Measurements from ENCODE around the gene PRPH2.
"Not testable (repeated sequence)": the region's sequence is repeated elsewhere in the genome, so short reads cannot be mapped to it uniquely, and the experiment has no call there.

Gene PRPH2

DNA sequence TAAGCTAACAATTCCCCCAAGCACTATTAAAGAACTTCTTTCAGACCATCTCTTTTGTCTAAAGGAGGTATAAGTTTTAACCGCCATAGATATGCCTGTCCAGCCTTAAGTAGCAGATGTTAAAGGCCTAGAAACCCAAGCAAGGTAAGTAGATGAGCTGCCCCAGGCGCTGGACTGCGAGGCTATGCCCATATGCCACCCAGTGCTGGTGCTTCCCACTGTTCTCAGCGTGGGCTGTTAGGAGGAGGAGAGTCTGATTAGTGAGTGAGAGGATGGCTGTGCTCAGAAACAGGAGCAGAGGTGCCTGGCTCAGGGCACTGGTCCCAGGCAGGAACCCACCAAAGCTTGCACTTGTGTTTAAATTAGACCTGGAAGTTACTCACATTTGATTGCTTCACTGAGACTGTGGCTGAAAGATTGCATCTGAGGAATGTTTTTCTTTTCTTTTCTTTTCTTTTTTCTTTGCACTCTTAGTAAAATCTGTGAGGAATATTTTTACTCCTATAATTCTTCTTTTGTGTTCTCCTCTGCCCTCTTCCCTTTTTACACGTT is 32.2 kb downstream of the PRPH2 start:
- Histone ChIP-seq H3K4me2 (no peak overlapping the region), H3K4me1 (peaks cover 0 to 24% (median 18%) of the 10 kb centered on the region in 10 experiments; a peak in 16 of 20 replicates), H3K9me3 (replicated peaks in 1 of 11) (peaks cover 6 to 20% (median 18%) of the 10 kb centered on the region in 11 experiments; a peak in 20 of 22 replicates), H3K27me3 (no peaks in the 10 kb centered on the region), H3K36me3 (peaks cover 76 to 100% (median 93%) of the 10 kb centered on the region in 11 experiments), H3K27ac (no peak overlapping the region), H4K20me1 (no peaks in the 10 kb centered on the region), H3K4me3 (no peak overlapping the region), H3K9ac (peak overlapping the region in 1 of 11 experiments; percentile 6; a peak in 2 of 22 replicates)
- TF ChIP-seq Cebpa-rat (IDR thresholded peaks at IDR 0.05), result no peak

DNA sequence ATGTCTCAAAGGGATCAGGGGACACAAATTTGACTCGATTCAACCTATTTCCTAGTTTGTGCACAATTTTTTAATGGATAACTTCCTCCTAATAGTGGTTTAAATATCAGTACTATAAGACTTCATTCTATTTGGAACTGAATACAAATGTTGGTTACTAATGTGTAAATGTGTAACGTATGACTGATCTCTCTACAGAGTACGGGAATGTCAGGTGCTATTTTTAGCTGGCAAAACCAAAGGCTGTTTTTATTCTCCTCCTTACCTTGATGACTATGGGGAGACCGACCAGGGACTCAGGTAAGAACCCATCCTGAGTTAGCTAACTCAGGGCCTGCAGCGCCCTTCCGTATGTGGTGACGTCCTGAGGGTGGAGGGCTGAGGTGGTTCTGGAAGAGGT is 33.0 kb downstream of the PRPH2 start:
- Histone ChIP-seq H3K4me3 (no peak overlapping the region), H3K27ac (no peak overlapping the region), H4K20me1 (no peaks in the 10 kb centered on the region), H3K27me3 (no peaks in the 10 kb centered on the region), H3K9ac (no peak overlapping the region), H3K4me1 (peaks cover 0 to 24% (median 17%) of the 10 kb centered on the region in 10 experiments; a peak in 16 of 20 replicates), H3K36me3 (peaks cover 85 to 100% (median 94%) of the 10 kb centered on the region in 11 experiments), H3K4me2 (no peak overlapping the region), H3K9me3 (replicated peaks in 1 of 11) (peaks cover 14 to 27% (median 24%) of the 10 kb centered on the region in 11 experiments)
- TF ChIP-seq Cebpa-rat (IDR thresholded peaks at IDR 0.05), result no peak

DNA sequence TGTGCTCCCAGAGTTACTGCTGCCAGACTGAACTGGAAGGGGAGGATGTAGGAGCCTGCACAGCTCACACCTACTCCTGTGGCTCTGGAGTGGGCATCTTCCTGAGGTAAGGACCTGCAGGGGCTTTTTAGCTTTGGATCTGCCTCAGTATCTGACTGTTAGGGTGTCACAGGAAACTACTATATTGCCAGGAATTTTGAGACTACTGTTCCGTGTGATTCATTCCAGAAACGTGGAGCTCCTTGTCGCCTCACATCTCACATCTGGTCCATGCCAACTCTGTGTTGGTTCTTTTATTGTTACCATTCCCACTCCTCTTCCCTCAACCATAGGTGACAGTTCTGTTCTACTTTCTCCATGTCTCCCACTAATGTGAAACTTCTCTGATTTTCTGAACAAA is 34.1 kb downstream of the PRPH2 start:
- Histone ChIP-seq H3K27ac (no peak overlapping the region), H3K27me3 (no peaks in the 10 kb centered on the region), H3K9ac (no peak overlapping the region), H3K9me3 (replicated peaks in 1 of 11) (peaks cover 15 to 27% (median 24%) of the 10 kb centered on the region in 11 experiments), H4K20me1 (no peaks in the 10 kb centered on the region), H3K4me2 (no peak overlapping the region), H3K4me1 (peaks cover 0 to 13% (median 7%) of the 10 kb centered on the region in 10 experiments; a peak in 14 of 20 replicates), H3K4me3 (no peak overlapping the region), H3K36me3 (peaks cover 95 to 100% (median 97%) of the 10 kb centered on the region in 11 experiments)
- TF ChIP-seq Cebpa-rat (IDR thresholded peaks at IDR 0.05), result no peak

DNA sequence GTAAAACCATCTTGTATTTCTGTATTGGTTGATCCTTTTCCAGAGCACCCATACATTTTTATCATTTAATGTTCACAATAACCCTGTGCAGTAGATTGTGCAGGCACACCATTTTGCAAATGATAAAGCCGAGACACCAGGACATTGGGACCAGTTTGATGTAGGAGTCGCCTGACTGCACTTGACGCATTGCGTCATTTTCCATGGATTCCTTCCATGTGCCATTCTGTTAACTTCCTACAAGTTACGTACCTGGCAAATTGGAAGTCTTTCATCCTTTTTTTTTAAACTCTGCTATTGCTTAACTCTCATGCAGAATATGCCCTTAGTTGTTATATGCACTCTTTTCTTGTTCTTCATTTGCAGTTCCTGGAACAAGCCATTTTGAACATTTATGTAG is 43.0 kb downstream of the PRPH2 start:
- Histone ChIP-seq H3K36me3 (peaks cover 96 to 100% (median 99%) of the 10 kb centered on the region in 11 experiments), H3K9me3 (replicated peaks in 1 of 11) (peaks cover 0 to 3% (median 0%) of the 10 kb centered on the region in 11 experiments; a peak in 2 of 22 replicates), H3K27me3 (no peaks in the 10 kb centered on the region), H4K20me1 (no peaks in the 10 kb centered on the region; a peak in 1 of 22 replicates), H3K4me3 (no peak overlapping the region), H3K27ac (no peak overlapping the region), H3K4me1 (no peaks in the 10 kb centered on the region), H3K4me2 (no peak overlapping the region), H3K9ac (no peak overlapping the region)
- TF ChIP-seq Cebpa-rat (IDR thresholded peaks at IDR 0.05), result no peak

DNA sequence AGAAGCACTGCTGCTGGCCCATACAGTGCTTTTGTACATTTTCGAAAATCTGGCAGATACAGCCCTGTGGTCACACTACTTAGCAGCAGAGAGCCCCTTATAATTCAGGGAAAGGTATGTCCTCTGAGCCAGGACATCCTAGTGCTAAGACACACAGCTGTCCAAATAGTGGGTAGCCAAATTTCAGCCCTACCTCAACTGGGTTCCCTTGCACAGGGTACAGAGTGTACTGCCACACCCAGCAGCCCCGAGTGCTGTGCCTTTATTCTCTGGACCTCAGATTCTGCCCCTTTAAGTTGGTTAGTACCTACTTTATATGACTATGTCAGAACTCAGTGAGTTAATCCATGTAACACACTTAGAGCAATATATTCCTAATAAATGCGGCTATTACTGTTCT is 47.6 kb downstream of the PRPH2 start:
- Histone ChIP-seq H3K27me3 (no peaks in the 10 kb centered on the region), H3K4me3 (no peak overlapping the region), H3K4me2 (no peak overlapping the region), H3K36me3 (peaks cover 98 to 100% (median 99%) of the 10 kb centered on the region in 11 experiments), H3K9ac (no peak overlapping the region), H3K4me1 (no peaks in the 10 kb centered on the region), H3K9me3 (replicated peaks in 1 of 11) (no peaks in the 10 kb centered on the region), H3K27ac (no peak overlapping the region), H4K20me1 (no peaks in the 10 kb centered on the region; a peak in 1 of 22 replicates)
- TF ChIP-seq Cebpa-rat (IDR thresholded peaks at IDR 0.05), result no peak

DNA sequence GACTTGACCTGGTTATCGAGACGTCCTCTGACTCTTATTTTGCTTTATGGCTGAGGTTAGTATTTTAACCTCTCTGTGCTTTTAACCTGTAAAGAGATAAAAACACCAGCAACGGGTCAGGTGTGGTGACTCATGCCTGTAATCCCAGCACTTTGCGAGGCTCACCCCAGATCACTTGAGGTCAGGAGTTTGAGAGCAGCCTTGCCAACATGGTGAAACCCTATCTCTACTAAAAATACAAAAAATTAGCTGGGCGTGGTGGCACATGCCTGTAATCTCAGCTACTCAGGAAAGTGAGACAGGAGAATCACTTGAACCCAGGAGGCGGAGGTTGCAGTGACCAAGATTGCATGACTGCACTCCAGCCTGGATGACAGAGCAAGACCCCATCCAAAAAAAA is 48.0 kb downstream of the PRPH2 start:
- not testable (repeated sequence) for H3K27ac ChIP-seq; H3K4me3 ChIP-seq; H3K9me3 ChIP-seq (replicated peaks in 1 of 11); H3K4me2 ChIP-seq; H3K4me1 ChIP-seq; H4K20me1 ChIP-seq; H3K27me3 ChIP-seq; H3K9ac ChIP-seq
- peaks cover 98 to 100% (median 99%) of the 10 kb centered on the region in 11 experiments for H3K36me3 ChIP-seq

DNA sequence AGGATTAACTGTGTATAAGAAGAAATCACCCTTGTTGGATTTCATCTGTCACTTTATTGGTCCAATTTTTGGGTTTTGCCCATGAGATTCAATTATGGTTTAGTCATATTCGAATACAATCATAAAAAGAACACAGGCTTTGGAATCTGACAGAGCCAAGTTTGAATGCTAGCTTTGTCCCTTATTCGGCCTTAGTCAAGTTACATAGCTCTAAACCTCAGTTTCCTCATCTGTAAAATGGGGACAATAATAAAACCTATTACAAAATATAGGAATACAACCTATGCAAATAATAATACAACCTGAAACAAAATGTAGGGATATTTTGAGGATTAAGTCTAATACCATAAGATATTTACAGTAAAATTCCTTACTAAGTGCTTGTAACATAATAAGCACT is 57.7 kb downstream of the PRPH2 start:
- Histone ChIP-seq H3K27ac (no peak overlapping the region), H3K4me1 (peaks cover 0 to 8% (median 2%) of the 10 kb centered on the region in 10 experiments; a peak in 6 of 20 replicates), H4K20me1 (no peaks in the 10 kb centered on the region; a peak in 1 of 22 replicates), H3K9me3 (replicated peaks in 1 of 11) (no peaks in the 10 kb centered on the region), H3K4me2 (no peak overlapping the region), H3K4me3 (no peak overlapping the region), H3K36me3 (peaks cover 75 to 95% (median 86%) of the 10 kb centered on the region in 11 experiments), H3K27me3 (no peaks in the 10 kb centered on the region), H3K9ac (no peak overlapping the region)
- TF ChIP-seq Cebpa-rat (IDR thresholded peaks at IDR 0.05), result no peak

DNA sequence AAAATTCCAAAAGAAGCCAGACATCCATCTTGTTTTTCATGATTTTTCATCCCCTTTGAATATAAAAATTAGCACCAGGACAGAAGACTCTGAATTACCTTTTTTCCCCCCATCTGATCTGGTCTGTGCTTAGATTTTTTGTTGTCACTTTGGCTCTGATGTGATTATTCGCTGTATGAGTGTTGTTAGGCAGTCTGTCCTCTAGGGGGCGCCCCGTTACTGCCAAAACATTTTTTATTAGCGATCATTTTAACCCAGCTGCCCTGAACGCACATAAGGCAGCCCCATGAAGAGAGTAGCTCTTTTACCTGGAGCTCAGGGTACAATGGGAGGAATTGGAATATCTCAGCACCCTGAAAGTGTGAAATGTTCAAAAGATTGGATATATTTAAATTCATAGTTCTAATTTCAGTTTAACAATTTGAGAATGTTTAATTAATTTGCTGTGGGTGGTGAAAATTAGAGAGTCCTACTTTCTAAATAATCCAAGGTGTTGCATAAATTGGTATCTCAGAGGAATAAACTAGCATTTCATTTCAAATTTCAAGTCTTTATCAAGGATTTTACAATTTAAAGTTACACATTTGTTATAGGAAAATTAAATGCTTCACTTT is 60.8 kb downstream of the PRPH2 start:
- Histone ChIP-seq H3K9ac (no peak overlapping the region), H3K36me3 (peaks cover 78 to 95% (median 87%) of the 10 kb centered on the region in 11 experiments), H3K4me2 (no peak overlapping the region), H3K4me1 (peaks cover 0 to 8% (median 2%) of the 10 kb centered on the region in 10 experiments; a peak in 6 of 20 replicates), H3K27ac (no peak overlapping the region), H3K9me3 (replicated peaks in 1 of 11) (no peaks in the 10 kb centered on the region), H4K20me1 (no peaks in the 10 kb centered on the region; a peak in 1 of 22 replicates), H3K4me3 (no peak overlapping the region), H3K27me3 (no peaks in the 10 kb centered on the region)
- no peak for TF ChIP-seq Cebpa-rat (IDR thresholded peaks at IDR 0.05)

DNA sequence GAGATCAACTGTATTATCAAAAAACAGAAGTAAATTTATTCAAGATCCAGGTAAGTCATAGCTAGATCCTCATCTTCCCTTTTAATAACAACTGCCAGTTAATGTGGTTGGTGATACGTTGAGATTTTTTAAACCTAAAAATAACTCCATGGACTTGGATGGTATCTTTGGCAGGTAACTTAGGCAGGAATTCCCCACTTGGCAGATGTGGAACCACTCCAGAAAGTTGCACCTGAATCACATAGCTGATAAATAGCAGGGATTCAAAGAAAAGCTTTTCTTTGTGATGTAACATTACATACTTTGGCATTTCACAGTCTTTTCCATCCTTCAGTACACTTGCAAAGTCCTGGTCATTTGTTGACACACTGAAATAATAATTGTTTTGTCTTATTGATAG is 62.6 kb downstream of the PRPH2 start:
- no peaks in the 10 kb centered on the region for H3K9me3 ChIP-seq (replicated peaks in 1 of 11)
- no peak overlapping the region for H3K4me3 ChIP-seq
- no peak for TF ChIP-seq Cebpa-rat (IDR thresholded peaks at IDR 0.05)
- H3K27ac ChIP-seq, result peak overlapping the region in 1 of 11 experiments; percentile 2; a peak in 1 of 22 replicates
- H3K27me3 ChIP-seq, result no peaks in the 10 kb centered on the region
- peaks cover 0 to under 1% (median 0%) of the 10 kb centered on the region in 11 experiments; a peak in 1 of 22 replicates for H4K20me1 ChIP-seq
- peaks cover 0 to 8% (median 2%) of the 10 kb centered on the region in 10 experiments; a peak in 6 of 20 replicates for H3K4me1 ChIP-seq
- H3K36me3 ChIP-seq, result peaks cover 72 to 95% (median 86%) of the 10 kb centered on the region in 11 experiments
- H3K4me2 ChIP-seq, result no peak overlapping the region
- H3K9ac ChIP-seq, result no peak overlapping the region
